GM15510 (cell line): Measurements from ENCODE around the gene EHD2.

Experiments
- POLR2A ChIP-seq: IDR thresholded peaks from 3 replicates; pipeline ENCODE4 v1.6.1; 2011; ENCODE audit warnings: borderline replicate concordance; ENCODE audit not compliant: insufficient read length; ENCODE audit errors: extremely low read depth

The EHD2 gene

GRCh38 chr19:47680858-47681332, 32.3 kb upstream of the EHD2 start:
- no peak for TF ChIP-seq POLR2A

GRCh38 chr19:47681388-47681787, 31.8 kb upstream of the EHD2 start:
- no peak for TF ChIP-seq POLR2A

- no peak for TF ChIP-seq POLR2A
These were observed 31.3 kb upstream of the EHD2 start for GRCh38 chr19:47681936-47682335.

- no peak for TF ChIP-seq POLR2A
These were observed 30.3 kb upstream of the EHD2 start for GRCh38 chr19:47682939-47683338.

- TF ChIP-seq POLR2A = no peak
These were observed 26.4 kb upstream of the EHD2 start for GRCh38 chr19:47686679-47687450.

- TF ChIP-seq POLR2A = no peak
These were observed 25.3 kb upstream of the EHD2 start for GRCh38 chr19:47687906-47688305.

GRCh38 chr19:47691090-47691489, 22.1 kb upstream of the EHD2 start:
- no peak for TF ChIP-seq POLR2A

- TF ChIP-seq POLR2A = no peak
These were observed 21.4 kb upstream of the EHD2 start for GRCh38 chr19:47691782-47692181.

GRCh38 chr19:47693489-47693888, 19.7 kb upstream of the EHD2 start:
- TF ChIP-seq POLR2A = no peak

GRCh38 chr19:47693903-47694302, 19.3 kb upstream of the EHD2 start:
- TF ChIP-seq POLR2A = no peak

GRCh38 chr19:47694466-47695273, 18.6 kb upstream of the EHD2 start:
- no peak for TF ChIP-seq POLR2A

- no peak for TF ChIP-seq POLR2A
These were observed 17.5 kb upstream of the EHD2 start for GRCh38 chr19:47695533-47696262.

GRCh38 chr19:47696635-47697034, 16.6 kb upstream of the EHD2 start:
- TF ChIP-seq POLR2A = no peak

- no peak for TF ChIP-seq POLR2A
These were observed 15.2 kb upstream of the EHD2 start for GRCh38 chr19:47697863-47698609.

GRCh38 chr19:47698631-47699359, 14.4 kb upstream of the EHD2 start:
- TF ChIP-seq POLR2A = no peak
